ENCODE results near the gene ZNF48. TPM values are rescaled to one million over a fixed set of nuclear protein-coding genes. Genes with fewer than 3 reads are reported as not detected.

ZNF48 gene
- total and polyA plus RNA-seq, 2 donors (not counting 1 experiment from before 2014, with no cell fraction given): 3.2 to 7.3 TPM

- no peaks in the 10 kb centered on the region for H3K27me3 ChIP-seq (ENCODE audit: control insufficient read depth, insufficient read depth, low read length)
- H4K20me1 ChIP-seq (ENCODE audit: control insufficient read depth, extremely low read depth, insufficient read depth, low read length): no peaks in the 10 kb centered on the region
- DNase-seq (ENCODE audit: low read depth in 2 of 2): no peak
- H3K4me1 ChIP-seq (ENCODE audit: control insufficient read depth, extremely low read depth, insufficient read depth, low read length): peaks cover 9% of the 10 kb centered on the region
- H3K9ac ChIP-seq (ENCODE audit: insufficient read depth, low read length): no peak overlapping the region
- peaks cover 3% of the 10 kb centered on the region for H3K79me2 ChIP-seq (ENCODE audit: control insufficient read depth, insufficient read depth, low read length)
- no peak overlapping the region for H3K4me3 ChIP-seq (replicated peaks in 1 of 4; ENCODE audit: control extremely low read depth in 1 of 4, insufficient read depth in 1 of 4, low read depth in 3 of 4, low read length in 4 of 4)
- H3K4me2 ChIP-seq (ENCODE audit: extremely low read depth, insufficient read depth, low read length): no peak overlapping the region
- H3K36me3 ChIP-seq (ENCODE audit: control insufficient read depth, insufficient read depth, low read length): no peaks in the 10 kb centered on the region
- no peak overlapping the region for H2AFZ ChIP-seq (ENCODE audit: low read length)
- H3K27ac ChIP-seq (ENCODE audit: insufficient read depth, low read length): no peak overlapping the region
- TF ChIP-seq, protein P1, sequence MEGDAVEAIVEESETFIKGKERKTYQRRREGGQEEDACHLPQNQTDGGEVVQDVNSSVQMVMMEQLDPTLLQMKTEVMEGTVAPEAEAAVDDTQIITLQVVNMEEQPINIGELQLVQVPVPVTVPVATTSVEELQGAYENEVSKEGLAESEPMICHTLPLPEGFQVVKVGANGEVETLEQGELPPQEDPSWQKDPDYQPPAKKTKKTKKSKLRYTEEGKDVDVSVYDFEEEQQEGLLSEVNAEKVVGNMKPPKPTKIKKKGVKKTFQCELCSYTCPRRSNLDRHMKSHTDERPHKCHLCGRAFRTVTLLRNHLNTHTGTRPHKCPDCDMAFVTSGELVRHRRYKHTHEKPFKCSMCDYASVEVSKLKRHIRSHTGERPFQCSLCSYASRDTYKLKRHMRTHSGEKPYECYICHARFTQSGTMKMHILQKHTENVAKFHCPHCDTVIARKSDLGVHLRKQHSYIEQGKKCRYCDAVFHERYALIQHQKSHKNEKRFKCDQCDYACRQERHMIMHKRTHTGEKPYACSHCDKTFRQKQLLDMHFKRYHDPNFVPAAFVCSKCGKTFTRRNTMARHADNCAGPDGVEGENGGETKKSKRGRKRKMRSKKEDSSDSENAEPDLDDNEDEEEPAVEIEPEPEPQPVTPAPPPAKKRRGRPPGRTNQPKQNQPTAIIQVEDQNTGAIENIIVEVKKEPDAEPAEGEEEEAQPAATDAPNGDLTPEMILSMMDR (conservative IDR thresholded peaks at IDR 0.05 in 1 of 2, IDR thresholded peaks at IDR 0.05 in 1 of 2; ENCODE audit: low read depth in 1 of 2, low read length in 2 of 2): no peak
- no peak for TF ChIP-seq EZH2 (IDR thresholded peaks at IDR 0.05; ENCODE audit: low read length, missing control alignments)
- no peaks in the 10 kb centered on the region for H3K9me3 ChIP-seq (ENCODE audit: control insufficient read depth, insufficient read depth, low read depth, low read length)
Measured at GRCh38 chr16:30380803-30381208, 14.4 kb upstream of the ZNF48 start.

DNA sequence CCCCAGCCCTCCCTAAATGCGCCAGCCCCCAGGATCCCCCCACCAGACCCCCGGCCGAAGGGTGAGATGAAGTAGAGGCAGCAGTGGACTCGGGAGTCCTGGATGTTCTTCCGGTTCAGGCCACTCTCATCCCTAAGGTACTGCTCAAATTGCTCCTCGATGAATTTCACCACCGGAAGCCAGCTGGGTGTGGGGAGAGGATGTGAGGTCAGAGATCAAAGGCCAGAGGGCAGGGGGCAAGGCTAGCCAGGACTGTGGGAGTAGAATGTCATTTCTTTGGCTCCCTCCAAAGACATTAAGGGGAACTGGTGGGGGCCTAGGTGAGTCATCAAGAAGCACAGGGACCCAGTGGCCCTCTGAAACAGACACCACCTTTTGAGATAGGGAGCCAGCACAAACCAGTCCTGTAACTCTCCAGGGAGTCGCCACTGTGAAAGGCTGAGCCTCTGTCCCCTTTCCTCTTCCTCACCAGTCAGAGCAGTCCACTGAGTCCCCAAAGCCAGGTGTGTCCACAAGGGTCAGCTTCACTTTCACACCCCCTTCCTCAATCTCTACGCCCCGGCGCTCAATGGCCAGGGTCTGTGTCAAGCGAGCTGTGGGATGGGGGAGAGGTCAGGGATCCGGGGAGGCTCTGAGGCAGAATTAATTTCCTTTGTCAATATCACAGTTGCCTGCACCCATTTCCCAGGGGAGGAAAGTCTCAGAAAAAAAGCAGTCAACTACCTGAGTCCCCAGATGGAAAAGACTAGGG is 13.8 kb upstream of the ZNF48 start:
- TF ChIP-seq, protein P1 (conservative IDR thresholded peaks at IDR 0.05 in 1 of 2, IDR thresholded peaks at IDR 0.05 in 1 of 2; ENCODE audit: low read depth in 1 of 2, low read length in 2 of 2): no peak
- Histone ChIP-seq H3K4me2 (ENCODE audit: extremely low read depth, insufficient read depth, low read length) (no peak overlapping the region), H3K4me1 (ENCODE audit: control insufficient read depth, extremely low read depth, insufficient read depth, low read length) (peaks cover 9% of the 10 kb centered on the region), H2AFZ (ENCODE audit: low read length) (no peak overlapping the region), H3K9me3 (ENCODE audit: control insufficient read depth, insufficient read depth, low read depth, low read length) (no peaks in the 10 kb centered on the region), H3K79me2 (ENCODE audit: control insufficient read depth, insufficient read depth, low read length) (peaks cover 3% of the 10 kb centered on the region), H4K20me1 (ENCODE audit: control insufficient read depth, extremely low read depth, insufficient read depth, low read length) (no peaks in the 10 kb centered on the region), H3K4me3 (replicated peaks in 1 of 4; ENCODE audit: control extremely low read depth in 1 of 4, insufficient read depth in 1 of 4, low read depth in 3 of 4, low read length in 4 of 4) (no peak overlapping the region), H3K27me3 (ENCODE audit: control insufficient read depth, insufficient read depth, low read length) (no peaks in the 10 kb centered on the region), H3K27ac (ENCODE audit: insufficient read depth, low read length) (no peak overlapping the region), H3K36me3 (ENCODE audit: control insufficient read depth, insufficient read depth, low read length) (no peaks in the 10 kb centered on the region), H3K9ac (ENCODE audit: insufficient read depth, low read length) (no peak overlapping the region)
- DNase-seq (ENCODE audit: low read depth in 2 of 2): no peak

- Histone ChIP-seq H3K79me2 (ENCODE audit: control insufficient read depth, insufficient read depth, low read length) (peaks cover 3% of the 10 kb centered on the region), H3K27me3 (ENCODE audit: control insufficient read depth, insufficient read depth, low read length) (no peaks in the 10 kb centered on the region), H3K36me3 (ENCODE audit: control insufficient read depth, insufficient read depth, low read length) (no peaks in the 10 kb centered on the region), H3K27ac (ENCODE audit: insufficient read depth, low read length) (no peak within 1 kb of the TSS), H3K4me1 (ENCODE audit: control insufficient read depth, extremely low read depth, insufficient read depth, low read length) (peaks cover 6% of the 10 kb centered on the region), H2AFZ (ENCODE audit: low read length) (no peak within 1 kb of the TSS), H3K9me3 (ENCODE audit: control insufficient read depth, insufficient read depth, low read depth, low read length) (no peaks in the 10 kb centered on the region), H3K4me2 (ENCODE audit: extremely low read depth, insufficient read depth, low read length) (no peak within 1 kb of the TSS), H4K20me1 (ENCODE audit: control insufficient read depth, extremely low read depth, insufficient read depth, low read length) (no peaks in the 10 kb centered on the region), H3K9ac (ENCODE audit: insufficient read depth, low read length) (no peak within 1 kb of the TSS), H3K4me3 (replicated peaks in 1 of 4; ENCODE audit: control extremely low read depth in 1 of 4, insufficient read depth in 1 of 4, low read depth in 3 of 4, low read length in 4 of 4) (no peak within 1 kb of the TSS)
- DNase-seq (ENCODE audit: low read depth in 2 of 2): no peak
- TF ChIP-seq, protein P1 (conservative IDR thresholded peaks at IDR 0.05 in 1 of 2, IDR thresholded peaks at IDR 0.05 in 1 of 2; ENCODE audit: low read depth in 1 of 2, low read length in 2 of 2): no peak
Measured at GRCh38 chr16:30382111-30382881, 12.9 kb upstream of the ZNF48 start, which contains the start of gene SEPTIN1. TSS of gene SEPTIN1 (minus strand) at chr16:30382561. CDS start at chr16:30382542, 19 bp downstream.

Data from fibroblast of lung (primary cell).